SHP77 treated with DMSO at 0.1 percent for 48 hours (cell line): ENCODE data around the gene SERPINE2.

Experiments used
- DNase-seq: peaks from one replicate; lab custom pipeline; 2025; lab: John Stamatoyannopoulos, UW

Gene SERPINE2, protein sequence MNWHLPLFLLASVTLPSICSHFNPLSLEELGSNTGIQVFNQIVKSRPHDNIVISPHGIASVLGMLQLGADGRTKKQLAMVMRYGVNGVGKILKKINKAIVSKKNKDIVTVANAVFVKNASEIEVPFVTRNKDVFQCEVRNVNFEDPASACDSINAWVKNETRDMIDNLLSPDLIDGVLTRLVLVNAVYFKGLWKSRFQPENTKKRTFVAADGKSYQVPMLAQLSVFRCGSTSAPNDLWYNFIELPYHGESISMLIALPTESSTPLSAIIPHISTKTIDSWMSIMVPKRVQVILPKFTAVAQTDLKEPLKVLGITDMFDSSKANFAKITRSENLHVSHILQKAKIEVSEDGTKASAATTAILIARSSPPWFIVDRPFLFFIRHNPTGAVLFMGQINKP

DNA sequence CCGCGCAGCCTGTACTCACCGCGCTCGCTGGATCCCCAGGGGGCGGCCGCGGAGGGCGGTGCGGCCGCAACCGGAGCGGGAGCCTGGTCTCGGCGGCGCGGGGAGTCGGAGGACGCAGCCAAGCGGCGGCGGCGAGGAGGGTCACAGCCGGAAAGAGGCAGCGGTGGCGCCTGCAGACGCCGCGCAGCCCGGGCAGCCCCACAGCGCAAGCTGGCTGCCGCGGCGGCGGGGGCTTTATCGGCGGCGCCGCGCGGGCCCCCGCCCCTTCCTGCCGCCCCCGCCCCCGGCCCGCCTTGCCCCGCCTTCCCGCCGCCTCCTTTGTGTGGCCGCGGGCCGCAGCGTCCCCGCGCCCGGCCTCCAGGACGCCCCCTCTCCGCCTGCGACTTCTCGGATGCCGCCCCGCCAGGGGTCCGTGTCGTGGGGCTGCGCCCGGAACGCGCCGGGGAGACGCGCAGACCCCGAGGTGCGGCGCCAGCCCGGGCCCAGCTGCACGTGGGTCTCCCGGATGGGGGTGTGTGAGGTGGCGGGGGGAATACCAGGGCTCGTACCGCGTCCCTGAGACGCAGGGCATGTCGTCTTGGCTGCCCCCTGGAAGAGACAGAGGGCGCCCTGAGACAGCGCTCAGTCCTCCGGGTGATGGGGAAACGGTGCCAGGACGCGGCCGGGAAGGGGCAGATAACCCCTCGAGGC, at the start of gene SERPINE2:
Gene SERPINE2 (minus strand): TSS at position 207 of the 690 bp plus-strand sequence. CDS start 37,386 bp downstream, outside the sequence.
- no peak for DNase-seq

DNA sequence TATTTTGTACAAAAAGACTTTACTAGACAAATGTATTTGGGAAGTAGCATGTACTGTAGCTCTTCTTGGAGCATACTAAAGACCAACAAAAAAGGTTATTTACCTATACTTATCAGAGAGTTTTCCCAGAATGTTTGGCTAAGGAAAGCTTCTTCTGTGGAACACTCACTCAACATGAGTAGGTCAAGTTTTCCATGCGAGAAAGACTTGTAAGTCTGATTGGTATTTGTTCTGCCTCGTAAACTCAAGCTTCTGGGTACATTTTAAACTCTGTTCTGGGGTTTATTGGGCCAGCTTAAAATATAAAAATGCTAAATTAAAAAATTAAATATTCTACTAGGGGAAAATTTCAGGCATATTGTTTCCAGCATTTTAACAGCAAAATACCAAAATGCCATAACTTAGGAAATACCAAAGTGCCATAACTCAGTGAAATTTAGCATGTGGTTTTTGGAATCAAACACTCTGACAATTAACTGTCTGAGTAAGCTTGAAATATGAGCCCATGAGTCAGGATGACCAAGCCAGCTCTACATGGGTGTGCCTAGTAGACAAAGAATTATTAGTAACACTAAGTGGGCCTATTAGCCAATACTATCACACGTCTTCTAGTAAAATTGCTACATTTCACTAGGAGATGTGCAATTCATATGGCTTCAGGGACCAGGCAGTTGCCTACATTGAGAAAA, 47.3 kb upstream of the SERPINE2 start:
- DNase-seq = no peak

DNA sequence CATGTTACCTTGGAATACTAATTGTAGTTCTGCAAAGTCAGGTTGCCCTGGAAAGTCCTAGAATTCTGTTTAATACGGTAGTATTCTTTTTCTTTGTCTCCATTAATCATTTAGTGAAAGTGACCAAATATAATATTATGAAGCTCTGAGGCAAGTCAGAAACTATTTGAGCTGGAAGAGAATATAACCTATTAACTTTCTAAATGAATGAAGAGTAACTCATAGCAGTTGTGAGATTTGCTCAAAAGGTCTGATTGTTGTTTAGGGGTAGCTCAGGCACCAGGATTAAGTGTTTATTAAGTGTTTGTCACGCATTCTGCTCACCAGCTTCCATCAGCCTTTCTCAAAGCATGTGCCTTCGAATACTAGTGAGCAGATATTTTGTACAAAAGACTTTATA, 46.7 kb upstream of the SERPINE2 start:
- no peak for DNase-seq

DNA sequence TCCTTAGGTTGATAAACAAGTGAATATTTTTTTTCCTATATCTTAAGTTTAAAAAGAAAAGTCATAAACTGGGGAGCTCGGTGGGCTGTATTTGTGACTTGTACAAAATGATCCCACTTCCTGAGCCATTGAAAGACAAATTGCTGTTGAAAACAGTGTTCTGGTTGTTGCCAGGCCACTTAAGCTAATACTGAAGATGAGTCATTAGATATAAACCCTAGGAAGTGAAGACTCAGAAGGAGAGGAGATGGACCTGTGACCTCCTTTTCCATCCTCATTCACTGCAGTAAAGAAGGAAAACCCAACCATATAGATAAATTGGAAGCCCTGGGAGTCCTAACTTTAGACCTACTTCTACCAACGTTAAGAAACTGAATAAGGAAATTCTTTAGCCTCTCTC, 46.2 kb upstream of the SERPINE2 start:
- DNase-seq = no peak

DNA sequence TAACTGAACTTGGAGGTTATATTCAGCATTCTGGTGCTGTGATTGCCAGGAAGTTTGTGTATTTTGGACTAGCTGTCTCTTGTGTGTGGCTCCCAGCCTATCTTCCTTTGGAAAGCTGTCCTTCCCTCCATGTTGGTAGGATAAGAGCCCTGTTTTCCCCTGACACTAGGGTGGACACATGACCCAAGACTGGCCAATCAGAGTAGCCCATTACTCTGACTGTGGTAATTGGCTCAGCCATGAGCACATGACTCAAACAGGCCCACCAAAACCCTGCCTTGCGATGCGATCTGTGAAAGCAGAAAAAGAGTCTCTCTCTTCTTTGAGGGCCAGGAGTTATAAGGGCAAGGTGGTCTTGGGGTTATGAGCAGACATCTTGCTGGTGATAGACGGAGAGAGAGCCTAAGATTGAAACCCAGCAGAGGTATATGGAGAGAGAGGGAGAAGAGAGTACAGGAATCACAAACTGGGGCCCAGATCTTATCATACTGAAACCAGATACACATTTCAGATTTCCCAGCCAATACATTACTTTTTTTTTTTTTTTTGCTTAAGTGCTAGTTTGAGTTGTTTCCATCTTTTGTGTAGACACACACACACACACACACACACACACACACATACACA, 45.3 kb upstream of the SERPINE2 start:
- no peak for DNase-seq

DNA sequence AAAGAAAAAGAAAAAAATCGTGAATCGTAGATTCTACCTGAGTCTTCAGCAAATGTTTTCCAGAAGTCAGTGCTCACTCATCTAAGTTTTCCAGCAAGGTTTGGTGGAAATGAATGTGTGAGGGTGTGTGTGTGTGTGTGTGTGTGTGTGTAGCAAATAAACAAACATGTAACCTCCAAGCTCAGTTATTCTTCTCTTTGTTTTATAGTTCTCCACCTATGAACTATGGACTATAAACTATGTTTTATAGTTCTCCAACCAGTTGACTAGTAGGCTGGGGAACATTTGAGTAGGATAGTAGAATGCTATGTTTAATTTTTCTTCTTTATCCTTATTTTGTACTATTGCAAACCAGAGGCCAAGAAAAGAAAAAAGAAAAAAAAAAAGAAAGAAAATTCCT, 44.6 kb upstream of the SERPINE2 start:
- no peak for DNase-seq

DNA sequence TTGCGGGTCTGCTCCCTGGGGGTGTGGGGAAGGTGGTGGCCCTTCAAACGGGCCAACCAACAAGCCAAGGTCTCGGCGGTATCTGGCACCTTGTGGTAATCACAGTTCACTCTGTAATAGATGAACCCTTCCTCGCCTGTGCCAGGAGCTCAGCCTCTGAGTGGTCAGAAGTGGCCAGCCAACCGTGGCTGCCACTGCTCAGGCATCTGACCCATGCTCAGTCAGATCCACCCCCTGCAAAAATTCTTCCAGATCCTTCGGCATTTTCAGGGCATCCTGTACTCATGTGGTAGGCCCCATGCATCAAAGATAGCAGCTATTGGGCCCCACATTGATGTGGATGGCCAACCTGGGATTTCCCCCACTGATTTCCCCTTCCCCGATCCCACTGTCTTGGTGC, 39.6 kb upstream of the SERPINE2 start:
- DNase-seq = no peak

DNA sequence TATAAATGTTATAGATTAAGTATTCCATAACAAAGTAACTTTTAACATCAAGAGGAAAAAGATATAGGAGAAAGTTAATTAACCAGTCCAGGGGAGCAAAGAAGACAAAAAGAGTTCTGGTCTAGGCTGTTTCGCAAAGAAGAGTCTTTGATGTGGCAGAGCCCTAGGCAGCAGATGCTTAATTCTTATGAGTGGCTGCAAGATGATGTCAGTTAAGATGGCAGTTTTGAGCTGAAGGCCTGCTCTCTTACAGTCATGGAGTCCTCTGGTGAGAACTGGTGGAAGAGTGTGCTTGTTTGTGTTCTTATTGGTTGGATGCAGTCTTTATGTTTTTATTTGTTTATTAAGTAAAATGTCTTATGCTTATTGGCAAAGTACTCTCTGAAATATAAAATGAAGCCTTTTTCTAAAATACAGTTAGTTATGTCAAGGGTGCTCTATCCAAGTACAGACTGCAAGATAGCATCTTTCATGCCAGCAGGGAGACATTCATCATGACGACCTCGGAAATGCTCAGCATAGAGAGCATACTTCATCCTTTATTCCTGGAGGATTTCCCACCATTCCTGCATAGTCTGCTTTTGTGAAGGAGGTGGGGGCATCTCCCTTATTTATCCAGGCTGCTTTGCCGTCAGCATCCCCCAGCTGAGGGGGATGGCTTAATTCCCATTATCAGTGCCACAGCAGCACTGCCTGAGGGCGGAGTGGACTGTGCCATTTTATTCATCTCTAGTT, 38.9 kb upstream of the SERPINE2 start:
- no peak for DNase-seq

DNA sequence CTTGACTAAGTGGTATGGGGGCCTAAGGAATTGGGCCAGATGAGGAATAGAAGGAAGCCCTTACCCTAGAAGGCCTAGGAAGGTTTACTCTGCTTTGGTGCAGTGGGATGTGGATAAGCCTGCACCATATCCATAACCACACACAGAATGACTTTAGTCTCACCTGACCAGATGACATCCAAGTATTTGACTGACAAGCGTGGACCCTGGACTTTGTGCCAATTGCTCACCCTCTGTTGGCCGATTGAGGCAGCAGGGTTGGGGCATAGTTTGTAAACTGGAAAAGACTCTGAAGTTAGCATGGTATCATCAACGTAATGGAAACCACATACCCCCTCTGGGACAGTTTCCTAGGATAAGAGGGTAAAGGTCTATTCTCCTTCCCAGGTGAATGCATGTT, 36.5 kb upstream of the SERPINE2 start:
- no peak for DNase-seq

DNA sequence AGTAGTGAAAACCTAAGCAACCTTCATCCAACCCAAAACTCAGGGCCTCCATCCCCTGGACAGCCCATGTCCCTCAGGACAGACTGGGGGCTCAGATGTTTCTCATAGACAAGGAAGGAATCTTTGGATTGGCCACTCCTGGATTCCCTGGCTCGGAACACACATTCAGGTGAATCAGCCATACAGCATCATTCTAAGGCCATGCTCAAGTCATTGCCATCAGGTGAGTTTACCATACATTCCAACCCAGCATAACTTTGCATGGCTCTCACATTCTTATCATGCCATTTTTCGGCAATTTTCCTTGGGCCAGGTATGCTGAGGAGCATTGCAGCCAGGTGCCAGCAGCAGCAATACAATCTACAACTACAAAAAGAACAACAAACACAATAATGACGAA, 34.6 kb upstream of the SERPINE2 start:
- no peak for DNase-seq

DNA sequence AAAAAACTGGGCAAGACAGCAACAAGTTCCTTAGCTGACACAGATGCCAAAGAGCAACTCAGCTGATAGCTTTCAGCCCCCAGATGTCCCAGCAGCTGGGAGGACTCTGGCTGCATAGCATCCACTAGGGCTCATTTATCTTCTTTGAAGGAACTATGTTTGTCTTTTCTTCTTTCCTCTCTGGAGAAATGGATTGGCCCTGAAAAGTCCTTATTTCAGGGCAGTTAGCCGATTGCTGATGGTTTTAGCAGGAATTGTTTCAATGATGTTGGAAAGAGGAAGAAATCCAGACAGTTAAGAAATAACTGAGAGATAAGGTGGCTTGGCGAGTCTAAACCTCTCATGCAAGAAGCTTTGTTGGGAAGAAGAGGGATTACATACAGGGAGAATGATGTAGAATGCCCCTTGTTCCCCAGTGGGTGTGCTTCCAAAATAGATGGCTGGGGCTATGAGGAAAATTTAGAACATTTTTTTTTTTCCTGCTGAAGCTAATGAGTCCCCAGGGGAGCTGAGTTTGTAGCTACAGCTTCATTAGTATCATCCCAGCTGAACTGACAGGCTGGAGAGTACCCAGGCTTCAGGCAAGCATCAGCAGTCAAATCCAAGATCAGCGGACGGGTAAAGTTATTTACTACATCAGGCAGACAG, 33.6 kb upstream of the SERPINE2 start:
- no peak for DNase-seq

DNA sequence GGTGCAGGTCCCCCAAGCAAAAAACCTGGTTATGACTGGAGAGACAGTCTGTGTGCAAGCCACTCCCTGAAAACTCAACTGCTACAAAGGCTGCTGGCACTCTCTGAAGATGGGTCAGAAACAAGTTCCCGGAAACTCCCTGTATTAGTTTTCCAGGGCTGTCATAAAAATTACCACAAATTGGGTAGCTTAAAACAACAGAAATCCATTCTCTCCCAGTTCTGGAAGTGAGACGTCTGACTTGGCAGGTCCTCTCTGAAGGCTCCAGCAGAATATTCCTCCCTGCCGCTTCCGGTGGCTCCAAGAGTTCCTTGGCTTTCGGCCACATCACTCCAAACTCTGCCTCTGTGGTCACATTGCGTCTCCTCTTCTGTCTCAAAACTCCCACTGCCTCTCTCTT, 30.1 kb upstream of the SERPINE2 start:
- DNase-seq = no peak

DNA sequence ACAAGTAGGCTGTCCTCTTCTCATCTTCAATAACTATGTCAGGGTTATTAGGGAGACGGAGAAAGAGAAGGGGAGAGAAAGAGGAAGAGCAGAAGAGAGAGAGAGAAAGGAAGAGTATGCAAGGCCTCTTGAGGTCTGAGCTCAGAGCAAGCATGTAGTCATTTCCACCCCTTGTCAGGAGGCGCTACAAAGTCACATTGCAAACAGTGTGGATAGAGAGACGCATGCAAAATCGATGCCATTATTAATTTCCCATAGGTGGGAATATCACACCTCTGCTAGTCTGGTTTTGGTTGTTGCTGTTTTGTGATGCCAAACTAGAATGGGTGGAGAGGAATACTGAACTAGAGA, 24.2 kb upstream of the SERPINE2 start:
- no peak for DNase-seq

DNA sequence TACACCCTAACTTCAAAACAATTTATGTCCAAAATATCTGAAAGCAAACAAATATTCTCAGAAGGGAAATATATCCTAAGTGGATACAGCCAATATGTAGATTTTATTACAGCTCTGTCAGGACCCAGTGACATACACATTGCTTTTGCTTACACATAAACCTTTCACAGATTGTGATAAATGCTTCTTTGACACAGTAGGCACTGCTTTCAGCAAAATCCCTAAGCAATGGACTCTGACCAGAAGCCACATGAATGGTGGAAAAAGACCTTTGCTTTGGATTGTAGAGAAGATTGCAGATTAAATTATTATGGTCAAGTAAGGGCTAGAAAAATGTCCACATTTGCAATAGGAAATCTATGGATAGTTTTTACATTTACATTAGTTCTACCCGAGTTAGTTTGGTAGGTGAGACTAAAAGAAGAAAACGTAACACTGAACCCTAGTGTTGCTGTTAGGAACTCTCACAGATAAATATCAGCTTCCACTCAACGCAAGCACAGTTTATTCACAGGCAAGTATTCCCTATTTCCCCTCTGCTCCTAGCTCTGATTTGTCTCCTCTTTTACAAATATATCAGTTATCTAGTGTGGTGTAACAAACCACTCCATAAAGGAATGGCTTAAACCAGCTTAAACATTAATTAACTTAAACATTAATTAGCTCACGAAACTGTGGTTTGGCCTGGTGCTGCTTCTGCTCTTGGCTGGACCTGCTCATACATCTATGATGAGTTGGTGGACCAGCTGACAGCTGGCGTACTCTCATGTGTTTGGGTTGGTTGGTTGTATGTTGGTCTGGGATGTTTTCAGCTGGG, 23.6 kb upstream of the SERPINE2 start:
- DNase-seq = no peak

DNA sequence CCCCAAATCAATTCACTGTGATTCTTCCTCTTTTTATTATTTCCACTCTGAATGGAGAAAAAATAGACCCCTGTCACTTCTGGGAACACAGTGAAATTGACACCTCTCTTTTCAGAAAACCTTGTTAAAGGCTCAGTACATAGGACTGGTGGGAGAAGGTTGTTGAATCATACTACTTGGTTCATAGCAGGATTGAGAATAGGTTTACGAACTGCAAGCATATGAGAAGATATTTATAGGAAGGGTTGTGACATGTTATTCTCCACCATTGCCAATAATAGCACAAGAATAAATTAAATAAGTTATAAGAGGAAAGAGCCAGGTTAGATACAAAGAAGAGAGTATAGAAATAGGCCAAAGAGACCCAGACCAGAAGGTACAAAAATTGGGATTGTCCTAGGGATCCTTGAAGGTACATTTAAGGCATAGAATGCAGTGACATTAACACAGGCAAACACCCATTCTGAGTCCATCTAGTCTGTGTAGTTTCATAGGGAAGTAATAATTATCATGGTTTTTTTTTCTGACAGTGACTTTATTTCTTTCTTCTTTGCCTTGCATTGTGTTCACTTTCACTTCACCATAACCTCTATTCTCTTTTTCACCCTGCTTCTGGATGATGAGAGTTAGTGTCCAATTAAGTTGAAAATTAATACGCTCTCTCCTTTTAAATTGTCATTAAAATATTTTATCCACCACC, 21.8 kb upstream of the SERPINE2 start:
- no peak for DNase-seq

DNA sequence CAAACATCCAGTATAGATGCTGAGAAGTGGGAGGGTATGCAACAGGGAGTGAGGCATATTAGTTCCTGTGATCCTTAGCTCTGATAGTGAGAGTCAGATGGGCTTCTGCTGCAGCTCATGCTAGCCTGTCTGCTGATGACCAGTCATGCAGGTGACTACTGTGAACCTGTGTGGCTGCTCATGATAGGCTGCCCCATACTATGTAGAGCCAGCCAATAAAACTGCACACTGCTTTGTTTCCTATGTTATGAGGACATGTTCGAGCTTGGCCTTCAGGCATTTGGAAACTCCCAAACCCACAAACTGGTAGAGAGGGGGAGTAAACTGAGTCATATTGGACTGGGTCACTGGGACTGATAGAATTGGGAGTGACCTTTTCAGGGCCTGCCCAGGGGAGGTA, 20.1 kb upstream of the SERPINE2 start:
- DNase-seq = no peak

DNA sequence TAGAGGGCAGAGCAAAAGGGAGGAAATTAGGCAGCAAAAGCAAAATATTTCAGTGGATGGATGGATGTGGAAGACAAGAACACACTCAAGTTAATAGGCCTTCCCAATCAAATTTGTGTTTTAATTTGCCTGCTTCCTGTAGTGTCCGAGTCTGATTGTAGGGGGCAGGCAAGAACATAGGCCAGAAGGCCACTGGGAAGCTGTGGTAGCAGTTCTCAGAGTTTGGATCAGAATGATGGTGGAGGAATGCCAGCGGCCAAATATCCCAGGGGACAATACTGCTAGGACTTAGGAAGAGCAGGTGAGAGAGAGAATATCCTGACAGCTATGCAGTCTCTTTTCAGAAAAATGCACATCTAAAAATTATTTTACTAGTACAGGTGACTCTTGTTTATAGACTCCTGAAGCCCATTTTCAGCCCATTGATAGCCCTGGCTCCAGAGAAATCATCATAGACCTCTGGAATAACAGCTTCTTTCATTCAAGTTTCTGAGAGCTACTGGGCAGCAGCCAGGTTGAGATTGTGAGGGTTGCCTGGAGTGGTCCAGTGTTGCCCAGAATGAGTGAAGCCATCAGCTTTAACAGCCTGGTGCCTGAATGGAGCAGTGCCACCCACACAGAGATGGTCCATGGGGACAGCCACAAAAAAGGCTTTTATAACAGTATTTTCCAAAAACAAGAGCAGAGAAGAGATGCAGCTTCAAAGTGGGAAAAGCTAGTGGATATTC, 19.1 kb upstream of the SERPINE2 start:
- no peak for DNase-seq

DNA sequence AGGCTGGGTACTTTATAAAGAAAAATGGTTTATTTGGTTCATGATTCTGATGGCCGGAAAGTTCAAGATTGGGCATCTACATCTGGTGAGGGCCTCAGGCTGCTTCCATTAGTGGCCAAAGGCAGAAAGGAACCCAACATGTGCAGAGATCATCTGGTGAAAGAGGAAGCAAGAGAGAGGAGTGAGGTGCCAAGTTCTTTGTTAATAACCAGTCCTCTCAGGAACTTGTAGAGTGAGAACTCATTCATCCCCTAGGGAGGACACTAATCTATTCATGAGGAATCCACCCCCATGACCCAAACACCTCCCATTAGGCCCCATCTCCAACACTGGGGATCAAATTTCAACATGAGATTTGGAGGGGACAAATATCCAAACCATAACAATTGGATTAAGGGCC, 17.8 kb upstream of the SERPINE2 start:
- DNase-seq = no peak

DNA sequence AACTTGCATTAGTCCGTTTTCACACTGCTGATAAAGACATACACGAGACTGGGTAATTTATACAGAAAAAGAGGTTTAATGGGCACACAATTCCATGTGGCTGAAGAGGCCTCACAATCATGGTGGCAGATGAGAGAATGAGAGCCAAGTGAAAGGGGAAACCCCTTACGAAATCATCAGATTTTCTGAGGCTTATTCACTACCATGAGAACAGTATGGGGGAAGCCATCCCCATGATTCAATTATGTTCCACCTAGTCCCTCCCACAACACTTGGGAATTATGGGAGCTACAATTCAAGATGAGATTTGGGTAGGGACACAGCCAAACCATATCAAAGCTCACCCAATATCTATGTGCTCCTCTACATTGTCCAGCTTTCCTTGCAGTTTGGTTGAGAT, 16.0 kb upstream of the SERPINE2 start:
- DNase-seq = no peak
